HG02798 (cell line): ENCODE data around the gene AFG3L2.

ENCODE experiments used
- ATAC-seq: cut with Tn5 transposase; IDR thresholded peaks from one replicate; pipeline ENCODE4 v1.9.1; 2021; ENCODE audit warnings: mild to moderate bottlenecking; ENCODE audit not compliant: unreplicated experiment, poor library complexity

AFG3L2 gene

GRCh38 chr18:12366379-12366778 lies 10.6 kb downstream of the AFG3L2 start:
- ATAC-seq = no peak

DNA sequence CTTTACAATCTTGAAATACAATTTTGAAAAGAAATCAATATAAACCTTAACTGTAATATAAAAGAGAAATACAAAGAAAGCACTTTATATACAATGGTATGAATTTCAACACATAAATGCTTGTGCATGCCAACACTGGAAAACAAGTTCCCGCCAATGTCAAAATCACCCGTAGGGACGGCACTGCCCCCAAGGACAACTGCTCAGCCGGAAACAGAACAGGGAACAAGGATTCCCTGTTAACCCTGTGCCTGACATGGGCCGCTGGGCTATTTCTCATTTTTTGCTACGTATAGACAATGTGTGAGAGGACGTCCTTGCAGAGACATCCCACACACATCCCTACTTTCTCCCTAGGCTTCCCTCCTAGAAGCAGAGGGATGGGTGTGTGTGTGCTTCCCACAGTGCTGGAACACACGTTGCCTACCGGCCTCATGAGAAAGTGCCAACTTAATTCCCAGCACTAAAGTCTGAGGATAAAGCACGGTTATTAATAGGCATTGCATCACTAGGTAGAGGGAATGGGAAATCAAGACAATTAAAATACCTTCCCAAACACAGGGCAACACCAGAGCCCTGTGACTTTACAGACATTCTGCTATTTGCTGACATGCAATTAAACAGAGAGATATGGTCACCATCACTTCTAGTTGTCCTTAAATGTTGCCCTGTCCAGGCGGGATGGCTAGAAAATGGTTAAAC lies 14.4 kb downstream of the AFG3L2 start:
- ATAC-seq = no peak

DNA sequence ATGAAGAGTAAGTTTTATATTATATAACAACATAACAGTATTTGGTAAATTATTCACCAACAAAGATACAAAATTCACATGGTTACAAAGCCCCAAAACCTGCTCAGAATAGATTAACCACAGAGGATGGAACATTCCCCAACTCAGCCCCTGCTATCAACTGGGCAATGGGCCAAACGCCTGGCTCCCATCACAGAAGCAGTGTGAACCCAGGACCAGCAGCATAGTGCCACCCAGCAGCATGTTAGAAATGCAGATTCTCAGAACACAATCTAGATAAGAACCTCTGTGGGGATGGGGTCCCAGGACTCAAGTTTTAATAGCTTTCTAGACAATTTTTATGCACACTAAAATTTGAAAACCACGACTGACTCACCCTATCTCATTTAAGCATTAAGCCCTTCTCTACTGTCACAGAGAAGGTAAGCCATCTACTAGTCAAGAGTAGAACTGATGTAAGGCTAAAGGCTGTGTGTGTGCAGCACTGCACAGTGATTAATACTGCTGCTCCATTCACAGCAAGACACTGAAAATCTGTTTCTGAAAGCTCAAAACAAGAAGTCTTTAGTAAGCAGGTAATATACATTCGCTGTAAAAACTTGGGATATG lies 15.2 kb downstream of the AFG3L2 start:
- ATAC-seq = no peak

DNA sequence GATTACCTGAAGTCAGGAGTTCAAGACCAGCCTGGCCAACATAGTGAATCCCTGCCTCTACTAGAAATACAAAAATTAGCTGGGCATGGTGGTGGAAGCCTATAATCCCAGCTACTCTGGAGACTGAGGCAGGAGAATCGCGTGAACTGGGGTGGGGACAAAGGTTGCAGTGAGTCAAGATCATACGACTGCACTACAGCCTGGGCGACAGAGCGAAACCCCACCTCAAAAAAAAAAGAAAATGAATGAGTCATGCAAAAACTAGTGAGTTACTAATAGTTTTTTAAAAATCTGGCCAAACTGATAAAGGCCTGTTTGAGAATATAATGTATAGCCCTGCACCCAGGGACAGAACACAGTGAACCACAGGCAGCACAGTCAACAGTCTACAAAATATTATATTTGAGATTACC lies 17.5 kb downstream of the AFG3L2 start:
- ATAC-seq = no peak

DNA sequence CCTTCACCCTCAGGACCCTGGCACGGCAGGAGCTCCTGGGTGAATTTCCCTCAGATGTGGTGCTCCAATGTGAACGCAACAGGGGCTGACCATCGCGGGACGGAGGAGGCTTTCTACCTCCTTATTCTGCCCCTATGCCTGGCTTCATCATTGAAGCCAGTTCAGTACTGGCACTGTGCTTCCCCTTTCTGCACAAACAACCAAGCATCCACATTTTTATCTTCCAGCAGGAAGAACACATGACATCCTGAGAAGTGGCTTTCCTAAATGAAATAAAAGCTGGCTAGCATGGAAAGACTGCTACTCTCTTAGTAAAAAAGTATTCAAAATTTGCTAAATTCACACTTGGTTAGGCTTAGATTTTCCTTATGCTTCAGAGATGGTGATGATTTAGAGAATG lies 24.8 kb downstream of the AFG3L2 start:
- ATAC-seq = no peak

- ATAC-seq = no peak
Measured at GRCh38 chr18:12347895-12348294, 29.1 kb downstream of the AFG3L2 start.

DNA sequence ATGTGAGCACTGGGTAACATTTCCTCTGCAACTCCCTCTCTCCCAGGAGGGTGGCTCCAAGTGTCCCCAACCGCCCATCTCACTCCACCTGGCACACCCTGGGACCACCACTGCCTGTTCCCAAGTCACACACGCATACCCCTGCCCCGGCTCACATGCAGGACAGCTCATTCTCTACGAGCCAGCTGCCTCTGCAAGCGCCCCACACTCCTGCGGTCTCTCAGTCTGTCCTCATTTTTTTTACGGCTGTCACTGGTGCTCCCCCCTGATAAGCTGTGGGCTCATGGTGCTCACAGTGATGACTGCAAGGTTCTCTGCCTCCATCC lies 30.8 kb downstream of the AFG3L2 start:
- ATAC-seq = no peak

- no peak for ATAC-seq
Measured at GRCh38 chr18:12345491-12346239, 31.4 kb downstream of the AFG3L2 start.

DNA sequence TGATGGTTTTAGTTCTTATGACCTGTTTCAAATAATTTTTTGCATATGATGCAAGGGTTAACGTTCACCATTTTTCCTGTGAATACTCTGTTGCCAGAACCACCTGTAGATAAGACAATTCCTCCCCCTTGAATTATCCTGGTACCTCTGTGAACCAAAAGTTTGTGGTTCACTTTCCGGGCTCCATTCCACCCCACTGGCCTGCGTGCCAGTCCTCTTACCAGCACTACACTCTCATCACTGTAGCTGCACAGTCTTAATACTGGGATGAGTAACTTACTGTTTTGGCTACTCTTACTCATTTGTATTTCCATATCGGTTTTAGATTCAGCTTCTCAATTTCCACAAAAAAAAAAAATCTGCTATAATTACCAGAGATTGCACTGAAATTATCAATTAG lies 34.4 kb downstream of the AFG3L2 start:
- no peak for ATAC-seq

- no peak for ATAC-seq
Measured at GRCh38 chr18:12340945-12341660, 35.9 kb downstream of the AFG3L2 start.

- no peak for ATAC-seq
Measured at GRCh38 chr18:12338382-12338781, 38.6 kb downstream of the AFG3L2 start.

GRCh38 chr18:12336887-12337286 lies 40.1 kb downstream of the AFG3L2 start:
- no peak for ATAC-seq

DNA sequence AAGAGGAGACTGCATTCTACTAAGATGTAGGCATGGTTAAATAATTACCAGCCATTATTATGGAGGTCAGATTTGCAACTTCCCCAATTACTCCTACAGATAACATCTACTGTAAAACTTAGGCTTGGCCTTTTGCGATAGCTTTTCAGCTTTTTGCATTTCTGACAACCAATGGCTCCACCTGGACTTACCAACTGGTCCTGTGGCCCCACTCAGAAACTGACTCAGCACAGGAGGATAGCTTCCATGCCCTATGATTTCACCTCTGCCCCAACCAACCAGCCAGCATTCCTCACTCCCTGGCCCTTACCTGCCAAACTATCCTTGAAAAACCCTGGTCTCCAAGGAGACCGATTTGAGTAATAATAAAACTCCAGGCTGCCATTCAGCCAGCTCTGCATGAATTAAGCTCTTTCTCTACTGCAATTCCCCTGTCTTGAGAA lies 40.8 kb downstream of the AFG3L2 start:
- ATAC-seq = no peak

- no peak for ATAC-seq
Measured at GRCh38 chr18:12335503-12335902, 41.5 kb downstream of the AFG3L2 start.

DNA sequence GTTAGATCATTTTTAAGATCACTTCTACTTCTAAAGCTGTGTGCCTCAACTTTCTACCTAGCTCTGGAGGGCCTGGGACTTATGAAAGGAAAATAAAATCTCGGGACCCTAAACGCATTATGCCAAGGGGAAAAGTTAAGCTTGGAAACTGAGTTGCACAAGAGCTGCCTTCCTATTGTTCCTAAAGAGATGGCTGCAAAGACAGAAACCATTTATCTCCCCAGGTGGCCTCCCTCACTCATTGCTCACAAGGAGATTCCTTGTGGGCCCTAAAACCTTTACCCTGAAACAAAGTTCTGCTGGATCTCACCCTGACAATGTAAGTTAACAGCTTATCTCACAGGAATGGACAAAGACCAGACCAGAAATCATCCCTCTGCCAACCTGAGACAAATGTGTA lies 42.2 kb downstream of the AFG3L2 start:
- no peak for ATAC-seq

- no peak for ATAC-seq
Measured at GRCh38 chr18:12334366-12334808, 42.6 kb downstream of the AFG3L2 start.

- no peak for ATAC-seq
Measured at GRCh38 chr18:12333506-12334290, 43.3 kb downstream of the AFG3L2 start.

DNA sequence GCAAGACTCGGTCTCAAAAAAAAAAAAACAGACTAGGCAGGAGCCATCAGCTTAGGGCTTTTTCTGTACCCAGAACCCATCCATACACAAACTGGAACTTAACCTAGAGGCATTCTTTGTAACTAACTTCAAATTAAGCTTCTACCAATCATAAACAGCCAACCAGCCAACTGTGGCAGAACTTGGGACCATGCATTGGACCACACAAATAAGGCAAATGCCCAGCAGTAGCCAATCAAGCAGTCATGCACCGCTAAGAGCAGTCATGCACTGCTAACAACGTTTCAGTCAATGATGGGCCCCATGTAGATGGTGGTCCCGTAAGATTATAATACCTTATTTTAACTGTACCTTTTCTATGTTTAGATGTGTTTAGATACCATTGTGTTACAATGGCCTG lies 46.3 kb downstream of the AFG3L2 start:
- no peak for ATAC-seq

- no peak for ATAC-seq
Measured at GRCh38 chr18:12329125-12329698, 47.8 kb downstream of the AFG3L2 start.
